Tibial nerve (tissue), 4 donors: ENCODE data around the gene NUP210. TPM values are rescaled to one million over a fixed set of nuclear protein-coding genes. Genes with fewer than 3 reads are reported as not detected.

Experiments used
- DNase-seq, 2 donors: peaks; one replicate each; pipeline ENCODE4 v3.0.0-alpha.2; 2019; ENCODE audit warnings: low spot score in 2 of 2
- H3K27ac ChIP-seq, 4 donors: fragments of 200-600 bp; sonication (generic) in 3 of 4; one replicate each; pipeline ENCODE4 v1.5.1; 2017 to 2019; ENCODE audit warnings: mild to moderate bottlenecking in 1 of 4
- H3K27me3 ChIP-seq, 2 donors: fragments of 200-600 bp; sonication (generic) in 1 of 2; one replicate each; pipeline versions ENCODE4 v1.5.1 to v1.6.0; 2017 to 2019
- H3K36me3 ChIP-seq, 3 donors: fragments of 200-600 bp; sonication (generic); one replicate each; pipeline ENCODE4 v1.5.1; 2018 to 2019
- H3K4me1 ChIP-seq, 4 donors: fragments of 200-600 bp; sonication (generic) in 3 of 4; one replicate each; pipeline ENCODE4 v1.5.1; 2017 to 2019
- H3K4me3 ChIP-seq, 4 donors: fragments of 200-600 bp; sonication (generic) in 3 of 4; one replicate each; pipeline ENCODE4 v1.5.1; 2017 to 2019; ENCODE audit warnings: mild to moderate bottlenecking in 1 of 4, moderate library complexity in 1 of 4
- H3K9me3 ChIP-seq, 4 donors: fragments of 200-600 bp; sonication (generic) in 3 of 4; one replicate each; pipeline ENCODE4 v1.5.1; 2017 to 2019
- EP300 ChIP-seq, 2 donors: sonication (generic); formaldehyde crosslinking; IDR thresholded peaks; one replicate each; pipeline ENCODE4 v1.6.1; 2017; ENCODE audit warnings: antibody characterized with exemption in 2 of 2, mild to moderate bottlenecking in 1 of 2
- POLR2A ChIP-seq, 2 donors: fragments of 450-650 bp; IDR thresholded peaks; one replicate each; pipeline ENCODE4 v1.6.1; 2017; ENCODE audit warnings: antibody characterized with exemption in 2 of 2, mild to moderate bottlenecking in 2 of 2, moderate library complexity in 2 of 2
- WGBS, 2 donors: methylation state at CpG; one replicate each; pipeline ENCODE4 v1.1.5; 2018; 5-methylcytosine and 5-hydroxymethylcytosine counted together
- total RNA-seq, 4 donors: library from RNA; depleted of rRNA; stranded (reverse); fragments of >200 nt; gene quantifications; one replicate each; pipeline ENCODE4 v1.1.0, GENCODE V29; 2016
- TF ChIP-seq, protein P1 (sequence below), 5 experiments: fragments of 200-600 bp in 3 of 5; fragments of 450-650 bp in 2 of 5; sonication (generic) in 3 of 5; IDR thresholded peaks; one replicate each; pipeline ENCODE4 v1.5.1; 2016 to 2019; ENCODE audit warnings: antibody characterized with exemption in 5 of 5, mild to moderate bottlenecking in 3 of 5, moderate library complexity in 2 of 5

NUP210 gene
- total RNA-seq, 4 donors from 2014 or later = 1.3 to 9.3 (median 2.0) TPM

DNA sequence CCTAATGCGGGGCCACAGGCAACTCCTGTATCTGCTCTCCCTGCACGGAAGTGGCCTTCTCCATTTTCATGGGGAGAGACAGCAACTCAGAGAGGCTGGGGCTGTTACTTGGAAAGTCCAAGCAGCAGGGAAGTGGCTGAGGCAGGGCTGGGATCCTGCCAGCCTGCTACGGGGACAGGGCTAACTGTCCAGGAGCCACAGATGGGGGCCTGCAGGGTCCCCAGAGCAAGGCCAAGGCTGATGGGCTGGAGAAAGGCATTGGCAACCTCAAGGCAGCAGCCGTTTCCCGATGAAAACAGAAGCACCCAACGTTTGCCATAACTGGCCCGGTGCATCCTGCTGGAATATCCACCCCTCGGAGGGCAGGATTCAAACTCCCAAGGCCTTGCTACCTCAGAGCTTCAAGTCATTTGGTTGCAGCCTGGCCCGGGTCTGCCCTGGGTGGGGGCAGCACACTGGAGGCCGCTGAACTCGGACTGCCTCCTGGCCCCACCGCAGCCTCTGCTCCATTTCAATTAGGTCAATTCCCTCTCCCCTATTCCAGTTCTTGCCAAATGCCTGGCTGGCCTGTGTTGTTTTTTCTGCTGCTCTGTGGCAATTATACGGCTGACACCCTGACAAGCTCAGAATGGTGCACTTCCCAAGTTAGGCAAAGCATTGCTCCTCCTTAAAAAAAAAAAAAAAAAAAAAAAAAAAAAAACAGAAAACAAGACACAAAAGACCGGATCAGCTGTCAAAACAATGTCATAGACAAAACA lies 143.5 kb downstream of the NUP210 start:
- no peak for DNase-seq
- 38 to 45% methylated on average over 9 to 10 of the region's 14 CpGs for WGBS, 2 donors
- H3K4me3 ChIP-seq = no peak overlapping the region
- H3K27me3 ChIP-seq = peaks cover 0 to under 1% of the 10 kb centered on the region in 2 donors
- TF ChIP-seq, protein P1, sequence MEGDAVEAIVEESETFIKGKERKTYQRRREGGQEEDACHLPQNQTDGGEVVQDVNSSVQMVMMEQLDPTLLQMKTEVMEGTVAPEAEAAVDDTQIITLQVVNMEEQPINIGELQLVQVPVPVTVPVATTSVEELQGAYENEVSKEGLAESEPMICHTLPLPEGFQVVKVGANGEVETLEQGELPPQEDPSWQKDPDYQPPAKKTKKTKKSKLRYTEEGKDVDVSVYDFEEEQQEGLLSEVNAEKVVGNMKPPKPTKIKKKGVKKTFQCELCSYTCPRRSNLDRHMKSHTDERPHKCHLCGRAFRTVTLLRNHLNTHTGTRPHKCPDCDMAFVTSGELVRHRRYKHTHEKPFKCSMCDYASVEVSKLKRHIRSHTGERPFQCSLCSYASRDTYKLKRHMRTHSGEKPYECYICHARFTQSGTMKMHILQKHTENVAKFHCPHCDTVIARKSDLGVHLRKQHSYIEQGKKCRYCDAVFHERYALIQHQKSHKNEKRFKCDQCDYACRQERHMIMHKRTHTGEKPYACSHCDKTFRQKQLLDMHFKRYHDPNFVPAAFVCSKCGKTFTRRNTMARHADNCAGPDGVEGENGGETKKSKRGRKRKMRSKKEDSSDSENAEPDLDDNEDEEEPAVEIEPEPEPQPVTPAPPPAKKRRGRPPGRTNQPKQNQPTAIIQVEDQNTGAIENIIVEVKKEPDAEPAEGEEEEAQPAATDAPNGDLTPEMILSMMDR (IDR thresholded peaks at IDR 0.05) = no peak
- TF ChIP-seq POLR2A (IDR thresholded peaks at IDR 0.05) = no peak
- TF ChIP-seq EP300 (IDR thresholded peaks at IDR 0.05) = no peak
- peak overlapping the region in 2 of 4 donors; percentile 71 to 83 for H3K27ac ChIP-seq
- H3K4me1 ChIP-seq = peaks cover 0 to 32% (median 6%) of the 10 kb centered on the region in 4 donors
- no peaks in the 10 kb centered on the region for H3K36me3 ChIP-seq
- H3K9me3 ChIP-seq = no peaks in the 10 kb centered on the region

DNA sequence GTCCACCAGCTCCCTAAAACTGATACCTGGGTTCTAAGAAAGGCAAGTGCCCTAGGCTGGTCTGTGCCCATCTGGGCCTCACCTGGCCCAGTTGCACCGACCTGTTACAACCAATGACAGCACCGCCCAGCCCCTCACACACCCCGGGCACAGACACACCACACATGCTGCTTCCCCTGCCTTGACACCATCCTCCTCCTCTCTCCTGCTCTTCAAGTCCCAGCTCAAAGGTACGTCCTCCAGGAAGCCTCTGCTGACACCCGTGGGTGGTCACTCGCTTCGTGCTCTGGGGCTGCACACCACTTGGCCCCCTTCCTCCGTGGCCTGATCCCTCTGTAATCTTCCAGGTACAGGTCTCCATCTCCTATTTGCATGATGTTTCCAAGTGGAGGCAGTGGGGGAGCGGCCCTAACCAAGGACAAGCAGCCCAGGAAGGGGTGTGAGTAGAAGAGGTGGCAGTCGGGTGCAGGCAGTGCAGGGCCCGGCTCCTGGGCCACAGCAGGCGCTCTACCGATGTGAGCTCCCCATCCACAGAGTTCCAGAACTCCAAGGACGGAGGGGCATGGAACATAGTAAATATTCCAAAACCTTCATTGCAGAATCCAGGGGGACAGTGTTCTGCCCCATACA lies 144.6 kb downstream of the NUP210 start:
- peaks cover 0 to 2% (median 0%) of the 10 kb centered on the region in 4 donors for H3K9me3 ChIP-seq
- no peaks in the 10 kb centered on the region for H3K27me3 ChIP-seq
- WGBS, 2 donors = 94% methylated on average over 14 of the region's 14 CpGs
- no peak overlapping the region for H3K27ac ChIP-seq
- H3K36me3 ChIP-seq = no peaks in the 10 kb centered on the region
- H3K4me1 ChIP-seq = peaks cover 0 to 31% (median 5%) of the 10 kb centered on the region in 4 donors
- no peak overlapping the region for H3K4me3 ChIP-seq
- DNase-seq = no peak
- TF ChIP-seq EP300 (IDR thresholded peaks at IDR 0.05) = no peak
- TF ChIP-seq POLR2A (IDR thresholded peaks at IDR 0.05) = no peak
- TF ChIP-seq, protein P1 (IDR thresholded peaks at IDR 0.05) = no peak

DNA sequence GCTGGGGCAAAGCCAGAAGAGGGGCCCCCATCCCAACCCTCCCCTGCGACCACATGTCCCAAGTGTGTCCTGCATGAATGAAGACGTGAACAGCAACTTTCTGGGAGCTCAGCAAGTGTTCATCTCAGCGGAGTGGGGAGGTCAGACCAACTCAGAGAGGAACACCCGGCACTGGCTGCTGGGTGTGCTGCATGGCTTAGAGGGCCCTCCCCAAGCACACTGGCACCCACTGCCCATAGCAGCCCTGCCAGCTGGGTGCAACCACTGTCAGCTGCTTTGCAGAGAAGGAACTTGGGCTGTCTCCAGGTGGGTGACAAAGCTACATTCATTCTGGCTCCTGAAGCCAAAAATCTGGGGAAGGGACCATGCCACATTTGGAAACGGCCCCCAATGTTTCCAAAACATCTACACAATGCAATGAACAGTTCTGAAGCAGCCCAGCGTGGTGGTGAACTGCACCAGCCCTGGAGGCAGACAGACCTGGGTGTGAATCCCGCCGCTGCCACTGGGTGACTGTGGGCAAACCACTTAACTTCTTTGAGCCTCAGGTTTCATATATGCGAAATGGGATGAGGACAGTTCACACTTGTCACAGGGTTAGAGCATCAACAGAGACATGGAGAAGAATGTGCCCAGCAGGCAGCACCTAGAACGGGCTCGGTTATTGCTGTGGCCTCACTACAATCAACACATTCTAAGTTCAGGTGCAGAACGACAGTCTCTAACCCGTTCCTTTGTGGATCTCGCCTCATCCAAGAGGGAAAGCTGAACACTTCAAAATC lies 145.4 kb downstream of the NUP210 start:
- Histone ChIP-seq H3K4me1 (peaks cover 0 to 31% (median 5%) of the 10 kb centered on the region in 4 donors), H3K36me3 (peaks cover 0 to 2% (median 0%) of the 10 kb centered on the region in 3 donors), H3K27me3 (no peaks in the 10 kb centered on the region), H3K27ac (no peak overlapping the region), H3K9me3 (peaks cover 0 to 9% (median 0%) of the 10 kb centered on the region in 4 donors), H3K4me3 (no peak overlapping the region)
- no peak for DNase-seq
- TF ChIP-seq EP300 (IDR thresholded peaks at IDR 0.05) = no peak
- TF ChIP-seq, protein P1 (IDR thresholded peaks at IDR 0.05) = no peak
- TF ChIP-seq POLR2A (IDR thresholded peaks at IDR 0.05) = no peak
- WGBS, 2 donors = 89 to 91% methylated on average over 13 to 14 of the region's 14 CpGs

DNA sequence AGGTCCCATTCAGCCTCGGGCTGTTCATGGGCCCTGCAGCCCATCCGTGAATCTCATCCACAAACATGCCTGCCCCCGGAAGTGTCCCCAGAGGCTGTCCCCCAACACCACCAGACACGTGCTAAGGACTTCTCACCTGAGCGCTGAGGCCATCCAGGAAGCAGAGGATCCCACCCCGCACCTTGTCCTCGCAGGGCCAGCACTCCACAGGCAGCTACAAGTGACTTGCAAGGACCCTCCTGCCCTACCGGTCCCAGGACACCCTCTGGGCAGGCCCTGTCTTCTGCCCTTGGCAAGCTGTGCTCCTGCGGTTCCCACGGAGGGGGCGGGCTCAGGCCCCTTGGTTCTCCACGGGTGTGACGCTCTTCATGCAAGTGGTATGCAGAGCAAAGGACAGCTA lies 146.0 kb downstream of the NUP210 start:
- Histone ChIP-seq H3K27me3 (no peaks in the 10 kb centered on the region), H3K27ac (no peak overlapping the region), H3K4me3 (no peak overlapping the region), H3K4me1 (peaks cover 0 to 29% (median 5%) of the 10 kb centered on the region in 4 donors), H3K9me3 (peaks cover 0 to 16% (median 0%) of the 10 kb centered on the region in 4 donors), H3K36me3 (peaks cover 0 to 8% (median 0%) of the 10 kb centered on the region in 3 donors)
- no peak for DNase-seq
- 81 to 82% methylated on average over 5 to 7 of the region's 13 CpGs for WGBS, 2 donors
- TF ChIP-seq, protein P1 (IDR thresholded peaks at IDR 0.05) = no peak
